H1 (cell line): ENCODE data around the gene NOTCH2. TPM values are rescaled to one million over a fixed set of nuclear protein-coding genes. Genes with fewer than 3 reads are reported as not detected.

ENCODE experiments used
- JUN ChIP-seq: IDR thresholded peaks from 2 replicates; pipeline ENCODE4 v1.6.1; 2011; ENCODE audit warnings: low read depth, mild to moderate bottlenecking, improper control_type of control experiment, low read length
- POLR2AphosphoS5 ChIP-seq: IDR thresholded peaks from 2 replicates; pipeline ENCODE4 v1.6.1; 2011; ENCODE audit warnings: low read depth, low read length
- RAD21 ChIP-seq, 2 experiments: IDR thresholded peaks in 1 of 2; conservative IDR thresholded peaks in 1 of 2; 2 replicates each; pipeline ENCODE4 v1.6.1; 2011; ENCODE audit warnings: low read depth in 2 of 2, low read length in 2 of 2, improper control_type of control experiment in 1 of 2, inconsistent platforms in 1 of 2, mild to moderate bottlenecking in 1 of 2, moderate library complexity in 1 of 2
- RXRA ChIP-seq: IDR thresholded peaks from 2 replicates; pipeline ENCODE4 v1.6.1; 2011; ENCODE audit warnings: low read depth, mild to moderate bottlenecking, low read length, moderate library complexity; ENCODE audit not compliant: insufficient read depth
- SIX5 ChIP-seq: IDR thresholded peaks from 2 replicates; pipeline ENCODE4 v1.6.1; 2011; ENCODE audit warnings: mild to moderate bottlenecking, low read depth, low read length
- ZNF274 ChIP-seq: IDR thresholded peaks from 2 replicates; pipeline ENCODE4 v1.7.0; 2012; ENCODE audit warnings: low read length, borderline replicate concordance; ENCODE audit errors: extremely low read depth
- polyA plus RNA-seq, 7 experiments: library from polyadenylated mRNA; depleted of rRNA in 3 of 7; stranded (reverse) in 5 of 7; unstranded in 2 of 7; fragments of >200 nt in 5 of 7; fragments of 200-250 nt in 2 of 7; gene quantifications; 1 replicate in 5 of 7; 2 replicates in 1 of 7; 4 replicates in 1 of 7; pipeline versions ENCODE4 v1.2.1 to v1.2.3, GENCODE V29; 2011 to 2013; ENCODE audit warnings: missing spikeins in 2 of 7, mixed read lengths in 2 of 7
- total RNA-seq: library from RNA; stranded (reverse); fragmentation: NEBNext Ultra II Directional; extraction: Animal tissue kit (Norgen Biotek cat#: 25700); gene quantifications from 2 replicates; pipeline ENCODE4 v1.2.1, GENCODE V29; 2021
- TF ChIP-seq, protein P1 (sequence below): IDR thresholded peaks from 2 replicates; pipeline ENCODE4 v1.6.1; 2012; ENCODE audit warnings: low read length, inconsistent platforms

The NOTCH2 gene
- total and polyA plus RNA-seq, 2 of the 8 experiments (the other 6 are each of a cell fraction or from before 2014, with no cell fraction given) = 17.7 to 63.0 TPM

DNA sequence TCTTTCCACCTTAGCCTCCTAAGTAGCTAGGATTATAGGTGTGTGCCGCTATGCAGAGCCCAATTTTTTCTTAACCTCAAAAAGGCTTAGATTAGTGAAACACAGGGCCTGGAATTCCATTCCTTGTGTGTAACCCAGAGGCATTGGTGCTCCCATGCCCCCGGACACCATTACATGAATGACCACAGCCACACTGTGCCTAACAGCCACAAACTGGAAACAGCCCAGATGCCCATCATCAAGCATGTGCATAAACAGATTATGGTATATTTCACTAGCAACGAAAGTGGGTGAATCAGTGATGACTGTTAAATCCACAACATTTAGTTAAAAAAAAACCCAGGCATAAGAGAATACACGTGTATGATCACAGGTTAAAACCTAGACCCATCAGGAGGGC lies 197.6 kb downstream of the NOTCH2 start (continued):
- TF ChIP-seq, protein P1, sequence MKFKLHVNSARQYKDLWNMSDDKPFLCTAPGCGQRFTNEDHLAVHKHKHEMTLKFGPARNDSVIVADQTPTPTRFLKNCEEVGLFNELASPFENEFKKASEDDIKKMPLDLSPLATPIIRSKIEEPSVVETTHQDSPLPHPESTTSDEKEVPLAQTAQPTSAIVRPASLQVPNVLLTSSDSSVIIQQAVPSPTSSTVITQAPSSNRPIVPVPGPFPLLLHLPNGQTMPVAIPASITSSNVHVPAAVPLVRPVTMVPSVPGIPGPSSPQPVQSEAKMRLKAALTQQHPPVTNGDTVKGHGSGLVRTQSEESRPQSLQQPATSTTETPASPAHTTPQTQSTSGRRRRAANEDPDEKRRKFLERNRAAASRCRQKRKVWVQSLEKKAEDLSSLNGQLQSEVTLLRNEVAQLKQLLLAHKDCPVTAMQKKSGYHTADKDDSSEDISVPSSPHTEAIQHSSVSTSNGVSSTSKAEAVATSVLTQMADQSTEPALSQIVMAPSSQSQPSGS = no peak
- TF ChIP-seq SIX5 = no peak
- TF ChIP-seq RAD21 (IDR thresholded peaks at IDR 0.05 in 1 of 2, conservative IDR thresholded peaks at IDR 0.05 in 1 of 2; ENCODE audit: low read depth in 2 of 2, low read length in 2 of 2) = no peak
- no peak for TF ChIP-seq POLR2AphosphoS5
- TF ChIP-seq JUN = no peak
- TF ChIP-seq ZNF274 = no peak
- no peak for TF ChIP-seq RXRA
- TF ChIP-seq, all 59 proteins: peak for 0
